Keratinocyte (primary cell): Measurements from ENCODE around the gene TFR2. TPM values are rescaled to one million over a fixed set of nuclear protein-coding genes. Genes with fewer than 3 reads are reported as not detected.

Source experiments
- DNase-seq: peaks from one replicate; pipeline ENCODE4 v3.0.0-alpha.2; 2011; ENCODE audit warnings: low read depth, missing footprints, low spot score
- FAIRE-seq: peaks from 2 replicates; lab custom pipeline; 2011; peaks lifted over from hg19 to GRCh38; lab: Jason Lieb, UNC
- H2AFZ ChIP-seq: 2 replicates; pipeline ENCODE4 v1.6.0; 2012; ENCODE audit warnings: low read length, control low read depth, inconsistent platforms; ENCODE audit not compliant: control insufficient read depth
- H3K27ac ChIP-seq: 2 replicates; pipeline ENCODE4 v1.5.1; 2011; ENCODE audit warnings: low read length; ENCODE audit not compliant: control insufficient read depth, insufficient read depth
- H3K27me3 ChIP-seq: 3 replicates; pipeline ENCODE4 v1.6.0; 2011; ENCODE audit warnings: low read length; ENCODE audit not compliant: control insufficient read depth, insufficient read depth; ENCODE audit errors: extremely low read depth
- H3K36me3 ChIP-seq, 2 experiments: 2 replicates in 1 of 2; 3 replicates in 1 of 2; pipeline ENCODE4 v1.5.1; 2011; ENCODE audit warnings: low read length in 2 of 2, mild to moderate bottlenecking in 1 of 2; ENCODE audit not compliant: control insufficient read depth in 2 of 2, insufficient read depth in 2 of 2; ENCODE audit errors: extremely low read depth in 1 of 2
- H3K4me1 ChIP-seq: 3 replicates; pipeline ENCODE4 v1.5.1; 2011; ENCODE audit warnings: low read length; ENCODE audit not compliant: control insufficient read depth, insufficient read depth; ENCODE audit errors: extremely low read depth
- H3K4me2 ChIP-seq: 3 replicates; pipeline ENCODE4 v1.6.0; 2011; ENCODE audit warnings: low read depth, low read length; ENCODE audit not compliant: control insufficient read depth, insufficient read depth; ENCODE audit errors: extremely low read depth
- H3K4me3 ChIP-seq, 3 experiments: fragments of 200-600 bp in 1 of 3; sonication (generic) in 1 of 3; 2 replicates in 2 of 3; 3 replicates in 1 of 3; pipeline ENCODE4 v1.5.1; 2011 to 2016; ENCODE audit warnings: low read length in 3 of 3, mild to moderate bottlenecking in 3 of 3, control low read depth in 2 of 3, inconsistent platforms in 1 of 3, low read depth in 1 of 3, mixed read lengths in 1 of 3, mixed run types in 1 of 3, moderate library complexity in 1 of 3; ENCODE audit not compliant: control insufficient read depth in 2 of 3, insufficient read depth in 2 of 3; ENCODE audit errors: extremely low read depth in 1 of 3
- H3K79me2 ChIP-seq: 2 replicates; pipeline ENCODE4 v1.6.0; 2012; ENCODE audit warnings: low read length; ENCODE audit not compliant: control insufficient read depth, insufficient read depth
- H3K9ac ChIP-seq: 3 replicates; pipeline ENCODE4 v1.6.0; 2011; ENCODE audit warnings: low read length; ENCODE audit not compliant: control insufficient read depth, insufficient read depth; ENCODE audit errors: extremely low read depth
- H3K9me1 ChIP-seq: 3 replicates; pipeline ENCODE4 v1.6.0; 2011; ENCODE audit warnings: low read length; ENCODE audit not compliant: control insufficient read depth, insufficient read depth; ENCODE audit errors: extremely low read depth
- H3K9me3 ChIP-seq: 2 replicates; pipeline ENCODE4 v1.5.1; 2012; ENCODE audit warnings: low read depth, low read length; ENCODE audit not compliant: control insufficient read depth
- H4K20me1 ChIP-seq: 3 replicates; pipeline ENCODE4 v1.6.0; 2011; ENCODE audit warnings: low read length; ENCODE audit not compliant: control insufficient read depth, insufficient read depth; ENCODE audit errors: extremely low read depth
- EZH2 ChIP-seq: IDR thresholded peaks from one replicate; pipeline ENCODE4 v1.6.1; 2012; ENCODE audit warnings: inconsistent platforms, mild to moderate bottlenecking, low read length, moderate library complexity
- dilution Hi-C: fragments of 300-500 bp; cut with MboI; formaldehyde crosslinking; loops from one replicate; pipeline ENCODE4 v1.7.0; 2020; ENCODE audit warnings: low sequenced_read_pairs; ENCODE audit not compliant: extremely low pct_ligation_motif_present
- polyA plus RNA-seq, 5 experiments: library from polyadenylated mRNA; depleted of rRNA in 3 of 5; stranded (reverse) in 3 of 5; stranded (forward) in 1 of 5; unstranded in 1 of 5; fragments of >200 nt; gene quantifications; 1 replicate in 1 of 5; 2 replicates in 3 of 5; 3 replicates in 1 of 5; pipeline versions ENCODE4 v1.2.1 to v1.2.3, GENCODE V29; 2011 to 2012; ENCODE audit warnings: missing spikeins in 2 of 5, low read depth in 1 of 5, low replicate concordance in 1 of 5
- TF ChIP-seq, protein P1 (sequence below), 3 experiments: IDR thresholded peaks in 1 of 3; conservative IDR thresholded peaks in 1 of 3; optimal IDR thresholded peaks in 1 of 3; 2 replicates in 2 of 3; 3 replicates in 1 of 3; pipeline versions ENCODE3 to v1.5.1; 2011; ENCODE audit warnings: low read length in 3 of 3, mild to moderate bottlenecking in 3 of 3, moderate library complexity in 2 of 3, control low read depth in 1 of 3, inconsistent platforms in 1 of 3; ENCODE audit not compliant: insufficient read depth in 2 of 3; ENCODE audit errors: extremely low read depth in 1 of 3

Gene TFR2
- polyA plus RNA-seq, 1 donor (not counting 4 experiments of a cell fraction or from before 2014, with no cell fraction given) = 0.12 TPM

- H4K20me1 ChIP-seq = no peaks in the 10 kb centered on the region
- no peak overlapping the region for H2AFZ ChIP-seq
- H3K36me3 ChIP-seq = peaks cover 23 to 37% of the 10 kb centered on the region in 2 experiments
- H3K4me1 ChIP-seq = peaks cover 13% of the 10 kb centered on the region
- TF ChIP-seq, protein P1, sequence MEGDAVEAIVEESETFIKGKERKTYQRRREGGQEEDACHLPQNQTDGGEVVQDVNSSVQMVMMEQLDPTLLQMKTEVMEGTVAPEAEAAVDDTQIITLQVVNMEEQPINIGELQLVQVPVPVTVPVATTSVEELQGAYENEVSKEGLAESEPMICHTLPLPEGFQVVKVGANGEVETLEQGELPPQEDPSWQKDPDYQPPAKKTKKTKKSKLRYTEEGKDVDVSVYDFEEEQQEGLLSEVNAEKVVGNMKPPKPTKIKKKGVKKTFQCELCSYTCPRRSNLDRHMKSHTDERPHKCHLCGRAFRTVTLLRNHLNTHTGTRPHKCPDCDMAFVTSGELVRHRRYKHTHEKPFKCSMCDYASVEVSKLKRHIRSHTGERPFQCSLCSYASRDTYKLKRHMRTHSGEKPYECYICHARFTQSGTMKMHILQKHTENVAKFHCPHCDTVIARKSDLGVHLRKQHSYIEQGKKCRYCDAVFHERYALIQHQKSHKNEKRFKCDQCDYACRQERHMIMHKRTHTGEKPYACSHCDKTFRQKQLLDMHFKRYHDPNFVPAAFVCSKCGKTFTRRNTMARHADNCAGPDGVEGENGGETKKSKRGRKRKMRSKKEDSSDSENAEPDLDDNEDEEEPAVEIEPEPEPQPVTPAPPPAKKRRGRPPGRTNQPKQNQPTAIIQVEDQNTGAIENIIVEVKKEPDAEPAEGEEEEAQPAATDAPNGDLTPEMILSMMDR (optimal IDR thresholded peaks at IDR 0.05 in 1 of 3, IDR thresholded peaks at IDR 0.05 in 1 of 3, conservative IDR thresholded peaks at IDR 0.05 in 1 of 3; ENCODE audit: extremely low read depth in 1 of 3, insufficient read depth in 2 of 3, low read length in 3 of 3) = no peak
- H3K4me2 ChIP-seq = no peak overlapping the region
- H3K9ac ChIP-seq = no peak overlapping the region
- FAIRE-seq = no peak
- no peaks in the 10 kb centered on the region for H3K27me3 ChIP-seq
- H3K9me1 ChIP-seq = no peaks in the 10 kb centered on the region
- dilution Hi-C loops = no loop called here
- no peak for DNase-seq
- no peaks in the 10 kb centered on the region for H3K79me2 ChIP-seq
- no peaks in the 10 kb centered on the region for H3K9me3 ChIP-seq
- no peak overlapping the region for H3K4me3 ChIP-seq
- H3K27ac ChIP-seq = no peak overlapping the region
Measured at GRCh38 chr7:100578246-100579183, 62.8 kb downstream of the TFR2 start.

DNA sequence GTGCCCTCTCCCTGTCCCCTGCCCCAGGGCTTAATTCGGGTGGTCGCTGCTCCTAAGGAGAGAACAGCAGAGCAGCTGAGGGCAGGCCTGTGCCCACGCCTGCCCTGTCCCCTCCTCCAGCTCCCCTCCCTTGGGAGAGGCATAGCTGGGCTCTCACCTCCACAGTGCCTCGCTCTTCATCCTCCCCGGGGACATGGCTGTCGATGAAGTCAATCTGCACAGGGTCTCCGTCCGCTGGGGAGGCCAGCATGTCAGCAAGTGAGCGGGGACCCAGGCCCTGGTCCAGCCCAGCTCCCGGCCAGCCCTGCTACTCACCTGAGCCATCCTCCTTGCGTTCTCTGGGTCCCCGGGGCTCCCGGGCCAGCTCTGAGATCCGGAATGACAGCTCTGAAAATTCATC, 63.8 kb downstream of the TFR2 start:
- H3K4me2 ChIP-seq = no peak overlapping the region
- dilution Hi-C loops = no loop called here
- H3K4me1 ChIP-seq = peaks cover 6% of the 10 kb centered on the region
- no peak overlapping the region for H3K9ac ChIP-seq
- H3K27me3 ChIP-seq = no peaks in the 10 kb centered on the region
- no peak overlapping the region for H3K27ac ChIP-seq
- H2AFZ ChIP-seq = no peak overlapping the region
- DNase-seq = no peak
- no peaks in the 10 kb centered on the region for H3K9me1 ChIP-seq
- no peak for FAIRE-seq
- H3K36me3 ChIP-seq = peaks cover 16 to 38% of the 10 kb centered on the region in 2 experiments
- no peaks in the 10 kb centered on the region for H3K79me2 ChIP-seq
- H3K9me3 ChIP-seq = no peaks in the 10 kb centered on the region
- TF ChIP-seq, protein P1 (optimal IDR thresholded peaks at IDR 0.05 in 1 of 3, IDR thresholded peaks at IDR 0.05 in 1 of 3, conservative IDR thresholded peaks at IDR 0.05 in 1 of 3; ENCODE audit: extremely low read depth in 1 of 3, insufficient read depth in 2 of 3, low read length in 3 of 3) = no peak
- no peak for TF ChIP-seq EZH2
- H3K4me3 ChIP-seq = no peak overlapping the region
- no peaks in the 10 kb centered on the region for H4K20me1 ChIP-seq
